GM19395 (cell line): ENCODE measurements around the gene TSC22D4.
"Not testable (repeated sequence)": the region's sequence is repeated elsewhere in the genome, so short reads cannot be mapped to it uniquely, and the experiment has no call there.

ENCODE experiments used
- ATAC-seq: cut with Tn5 transposase; IDR thresholded peaks from one replicate; pipeline ENCODE4 v1.9.1; 2021; ENCODE audit warnings: mild to moderate bottlenecking, moderate library complexity; ENCODE audit not compliant: unreplicated experiment

The TSC22D4 gene

GRCh38 chr7:100476101-100476780 is 2.8 kb downstream of the TSC22D4 start:
- no peak for ATAC-seq

GRCh38 chr7:100475549-100475948 is 3.5 kb downstream of the TSC22D4 start:
- ATAC-seq: no peak

GRCh38 chr7:100472854-100473499 is 6.0 kb downstream of the TSC22D4 start:
- ATAC-seq: no peak

- no peak for ATAC-seq
Measured at GRCh38 chr7:100472121-100472851, 6.7 kb downstream of the TSC22D4 start.

- ATAC-seq: no peak
Measured at GRCh38 chr7:100471021-100471420, 8.0 kb downstream of the TSC22D4 start.

GRCh38 chr7:100469227-100470044 is 9.6 kb downstream of the TSC22D4 start:
- no peak for ATAC-seq

- no peak for ATAC-seq
Measured at GRCh38 chr7:100467638-100468373, 11.2 kb downstream of the TSC22D4 start.

GRCh38 chr7:100466653-100467605 is 12.1 kb downstream of the TSC22D4 start:
- no peak for ATAC-seq

GRCh38 chr7:100465702-100466311 is 13.2 kb downstream of the TSC22D4 start:
- ATAC-seq: no peak

GRCh38 chr7:100465299-100465698 is 13.7 kb downstream of the TSC22D4 start:
- no peak for ATAC-seq

GRCh38 chr7:100464791-100465190 is 14.2 kb downstream of the TSC22D4 start:
- ATAC-seq: no peak

- ATAC-seq: no peak
Measured at GRCh38 chr7:100464210-100464660, 14.8 kb downstream of the TSC22D4 start, which contains the start of gene SPACDR. SPACDR (minus strand) TSS chr7:100464260; CDS start chr7:100464025, 235 bp downstream.

- ATAC-seq: no peak
Measured at GRCh38 chr7:100457033-100457432, 22.0 kb downstream of the TSC22D4 start.

GRCh38 chr7:100456562-100456961 is 22.5 kb downstream of the TSC22D4 start:
- ATAC-seq: no peak

GRCh38 chr7:100455206-100455605 is 23.8 kb downstream of the TSC22D4 start:
- no peak for ATAC-seq

- ATAC-seq: not testable (repeated sequence)
Measured at GRCh38 chr7:100453854-100454253, 25.2 kb downstream of the TSC22D4 start.

GRCh38 chr7:100452513-100452912 is 26.5 kb downstream of the TSC22D4 start:
- ATAC-seq: no peak

- no peak for ATAC-seq
Measured at GRCh38 chr7:100449190-100449795, 29.7 kb downstream of the TSC22D4 start.
